GM18909 (cell line): Measurements from ENCODE around the gene SMIM44.
A peak's percentile ranks its signal among the peaks of the same experiment; 100 is the strongest.
"Not testable (repeated sequence)": the region's sequence is repeated elsewhere in the genome, so short reads cannot be mapped to it uniquely, and the experiment has no call there.

Experiments
- ATAC-seq: cut with Tn5 transposase; IDR thresholded peaks from one replicate; pipeline ENCODE4 v1.9.1; 2021; ENCODE audit warnings: mild to moderate bottlenecking; ENCODE audit not compliant: unreplicated experiment, poor library complexity

The SMIM44 gene

DNA sequence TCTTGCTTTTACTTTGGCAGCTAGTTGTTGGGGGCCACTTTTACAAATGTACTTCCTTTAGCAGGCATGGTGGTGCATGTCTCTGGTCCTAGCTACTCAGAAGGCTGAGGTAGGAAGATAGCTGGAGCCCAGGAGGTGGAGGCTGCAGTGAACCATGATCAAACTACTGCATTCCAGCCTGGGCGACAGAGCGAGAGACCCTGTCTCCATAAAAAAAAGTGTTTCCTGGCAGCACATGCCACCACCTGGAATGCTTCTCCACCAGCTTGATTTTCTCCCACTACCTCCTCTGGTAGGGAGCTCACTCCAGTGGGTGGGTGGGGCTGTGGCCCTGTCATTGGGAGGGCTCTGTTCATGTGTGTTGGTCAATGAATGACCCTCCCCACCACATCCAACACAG is 35.4 kb upstream of the SMIM44 start:
- no peak for ATAC-seq

- ATAC-seq, result no peak
Measured at GRCh38 chr19:3518255-3518654, 35.0 kb upstream of the SMIM44 start.

GRCh38 chr19:3517638-3518037 is 34.4 kb upstream of the SMIM44 start:
- no peak for ATAC-seq

DNA sequence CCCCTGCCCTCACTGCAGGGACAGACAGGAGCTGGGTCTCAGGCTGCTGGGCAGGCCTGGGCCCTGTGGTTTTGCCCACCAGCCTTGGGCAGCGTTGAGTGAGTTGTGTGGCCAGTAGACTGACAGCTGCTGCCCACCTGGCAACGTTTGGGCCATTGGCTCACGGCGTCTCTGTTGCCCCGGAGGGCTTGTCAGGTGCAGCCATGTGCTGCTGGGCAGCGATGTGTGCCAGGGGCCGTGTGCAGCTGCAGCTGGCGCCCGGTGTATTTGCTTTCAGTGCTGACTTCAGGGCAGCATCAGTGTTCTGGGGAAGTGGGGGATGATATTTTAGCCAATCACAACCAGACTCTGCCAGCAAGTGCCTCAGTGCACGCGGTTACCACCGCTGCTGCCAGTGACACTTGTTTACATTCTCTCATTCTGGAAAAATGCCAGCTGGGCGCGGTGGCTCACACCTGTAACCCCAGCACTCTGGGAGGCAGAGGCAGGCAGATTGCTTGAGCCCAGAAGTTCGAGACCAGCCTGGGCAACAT is 33.5 kb upstream of the SMIM44 start:
- no peak for ATAC-seq

- ATAC-seq, result no peak
Measured at GRCh38 chr19:3515891-3516422, 32.7 kb upstream of the SMIM44 start.

- no peak for ATAC-seq
Measured at GRCh38 chr19:3514930-3515329, 31.7 kb upstream of the SMIM44 start.

DNA sequence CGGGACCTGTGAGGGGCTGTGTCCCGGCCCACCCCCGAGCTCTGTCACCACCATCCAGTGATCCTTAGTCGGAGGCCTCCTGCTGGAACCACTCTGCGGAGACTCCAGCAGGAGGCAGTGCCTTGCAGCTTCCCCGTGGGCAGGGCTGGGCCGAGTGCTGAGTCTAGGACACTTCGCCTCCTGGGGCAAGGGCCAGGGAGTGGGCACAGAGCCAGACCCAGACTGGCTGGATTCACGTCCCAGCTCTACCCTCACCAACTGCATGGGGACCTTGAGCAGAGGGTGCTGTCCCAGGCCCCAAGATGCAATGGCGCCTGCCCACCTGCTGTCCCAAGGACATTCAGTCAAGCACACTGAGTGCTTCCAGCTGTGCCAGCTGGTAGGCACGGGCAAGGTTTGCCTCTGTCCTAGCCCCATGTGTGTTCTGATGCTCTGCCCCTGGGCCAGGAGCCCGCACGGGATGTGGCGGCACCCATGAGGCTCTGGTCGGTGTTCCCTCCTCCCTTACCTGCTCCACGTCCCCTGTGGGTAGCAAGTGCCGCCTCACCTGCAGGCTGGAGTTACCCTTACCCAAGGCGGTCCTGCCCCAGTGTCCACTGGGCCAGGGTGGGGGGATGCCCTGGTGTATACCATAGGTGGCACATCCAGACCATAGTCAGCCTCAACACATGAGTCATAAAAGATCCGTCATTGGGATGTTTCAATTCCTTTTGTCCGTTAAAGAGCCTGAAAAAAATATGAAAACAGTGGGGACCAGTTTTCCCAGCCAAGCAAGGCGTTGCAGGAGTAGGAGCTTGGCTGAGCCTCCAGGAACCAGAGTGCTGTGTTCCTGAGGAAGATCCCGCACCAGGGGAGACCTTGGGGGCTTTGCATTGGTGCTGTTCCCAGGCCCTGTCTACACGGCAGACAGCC is 30.2 kb upstream of the SMIM44 start:
- no peak for ATAC-seq

DNA sequence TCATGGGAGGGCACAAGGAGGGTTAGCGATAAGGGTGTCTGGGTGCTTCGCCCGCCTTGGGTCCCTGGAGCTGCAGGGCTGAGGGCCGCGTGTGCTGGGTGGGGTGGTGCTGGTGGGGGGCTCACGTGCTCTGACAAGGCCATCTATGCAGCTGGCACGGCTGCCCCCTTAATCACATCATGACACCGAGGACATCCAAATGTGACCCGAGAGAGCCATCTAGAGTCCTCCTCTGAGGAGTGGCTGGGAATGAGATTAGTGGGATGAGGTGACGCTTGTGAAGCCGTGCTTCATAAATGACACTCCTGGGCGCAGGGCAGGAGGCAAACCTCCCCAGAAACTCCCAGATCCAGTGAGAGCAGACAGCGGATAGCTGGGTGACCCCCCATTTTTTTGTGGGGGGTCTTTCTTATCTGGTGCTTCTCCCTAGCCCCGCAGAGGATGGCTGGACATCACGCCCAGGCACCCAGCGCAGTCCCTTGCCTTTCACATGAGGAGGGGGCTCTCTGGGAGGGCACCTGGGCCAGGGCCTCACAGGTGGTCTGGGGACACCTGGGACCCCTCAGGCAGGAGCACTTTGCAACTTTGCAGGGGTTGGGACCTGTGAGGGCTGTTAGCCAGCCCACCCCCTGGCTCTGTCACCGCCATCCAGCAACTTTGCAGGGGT is 29.5 kb upstream of the SMIM44 start:
- no peak for ATAC-seq

DNA sequence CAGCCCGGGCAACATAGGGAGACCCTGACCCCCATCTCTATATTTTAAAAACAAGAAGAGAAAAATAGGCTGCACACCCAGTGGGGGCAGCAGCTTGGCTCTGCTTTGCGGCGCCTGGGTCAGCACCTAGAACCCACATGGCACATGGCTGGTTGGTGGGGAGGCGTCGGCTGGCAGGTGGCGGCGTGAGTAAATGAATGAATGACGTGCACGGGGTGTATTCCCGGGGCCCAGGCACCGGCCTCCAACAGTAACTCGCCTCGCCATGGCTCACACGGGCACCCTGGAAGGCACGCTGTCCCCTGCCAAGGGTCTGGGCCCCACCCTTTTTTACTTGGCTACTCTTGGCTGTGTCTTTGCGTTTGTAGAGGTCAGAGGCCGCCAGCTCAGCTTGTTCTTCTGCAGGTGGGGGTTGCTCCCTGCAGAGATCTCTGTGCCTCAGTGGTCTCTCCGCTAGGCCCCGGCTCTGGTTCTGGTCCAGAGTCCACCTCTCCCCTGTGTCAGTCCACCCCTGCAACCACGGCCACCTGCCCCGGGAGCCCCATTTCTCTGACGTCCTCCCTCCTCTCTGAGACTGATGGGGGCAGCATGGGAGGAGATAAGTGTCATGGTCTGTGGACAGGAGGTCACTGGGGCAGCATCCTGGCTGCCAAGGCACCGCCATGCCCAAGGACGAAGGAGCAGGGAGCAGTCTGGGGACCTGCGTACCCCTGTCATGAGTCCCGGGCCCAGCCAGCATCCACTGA is 28.4 kb upstream of the SMIM44 start:
- no peak for ATAC-seq

- ATAC-seq, result no peak
Measured at GRCh38 chr19:3510727-3511126, 27.5 kb upstream of the SMIM44 start.

- no peak for ATAC-seq
Measured at GRCh38 chr19:3509566-3509989, 26.3 kb upstream of the SMIM44 start.

DNA sequence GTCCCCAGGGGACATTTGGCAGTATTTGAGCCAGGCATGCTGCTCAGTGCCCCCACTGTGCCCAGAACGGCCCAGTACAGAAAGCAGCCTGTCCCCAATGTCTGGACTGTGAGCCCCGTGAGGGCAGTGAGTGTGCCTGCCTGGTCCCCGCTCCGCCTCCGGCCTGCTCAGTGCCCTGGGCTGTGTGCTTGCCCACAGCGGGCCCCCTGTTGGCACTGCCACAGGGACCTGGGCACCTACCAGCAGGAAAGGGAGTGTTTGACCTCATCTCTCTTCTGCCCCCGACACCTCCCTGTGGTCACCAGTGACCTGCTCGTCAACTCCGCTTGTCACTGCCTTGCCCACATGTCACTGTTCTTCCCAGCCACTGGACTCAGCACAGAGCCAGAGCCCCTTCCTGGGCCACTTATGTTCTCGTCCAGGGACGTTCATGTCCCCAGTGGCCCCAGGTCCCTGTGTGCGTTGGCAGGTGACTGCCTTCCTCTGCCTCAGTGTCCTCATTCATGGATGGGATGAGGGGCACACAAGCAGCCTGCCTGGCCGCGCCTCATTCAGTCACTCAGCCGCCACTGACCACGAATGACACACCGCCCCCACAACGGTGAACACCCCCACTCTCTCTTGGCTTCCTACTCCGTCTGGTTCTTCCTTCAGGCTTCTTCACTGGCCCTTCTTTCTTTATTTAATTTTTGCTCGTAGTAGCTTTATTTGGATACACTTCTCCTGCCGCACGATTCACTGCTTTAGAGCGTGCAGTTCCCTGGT is 25.7 kb upstream of the SMIM44 start:
- ATAC-seq, result no peak

GRCh38 chr19:3508121-3508661 is 24.9 kb upstream of the SMIM44 start:
- ATAC-seq, result not testable (repeated sequence)

GRCh38 chr19:3507371-3508120 is 24.3 kb upstream of the SMIM44 start:
- ATAC-seq, result no peak

DNA sequence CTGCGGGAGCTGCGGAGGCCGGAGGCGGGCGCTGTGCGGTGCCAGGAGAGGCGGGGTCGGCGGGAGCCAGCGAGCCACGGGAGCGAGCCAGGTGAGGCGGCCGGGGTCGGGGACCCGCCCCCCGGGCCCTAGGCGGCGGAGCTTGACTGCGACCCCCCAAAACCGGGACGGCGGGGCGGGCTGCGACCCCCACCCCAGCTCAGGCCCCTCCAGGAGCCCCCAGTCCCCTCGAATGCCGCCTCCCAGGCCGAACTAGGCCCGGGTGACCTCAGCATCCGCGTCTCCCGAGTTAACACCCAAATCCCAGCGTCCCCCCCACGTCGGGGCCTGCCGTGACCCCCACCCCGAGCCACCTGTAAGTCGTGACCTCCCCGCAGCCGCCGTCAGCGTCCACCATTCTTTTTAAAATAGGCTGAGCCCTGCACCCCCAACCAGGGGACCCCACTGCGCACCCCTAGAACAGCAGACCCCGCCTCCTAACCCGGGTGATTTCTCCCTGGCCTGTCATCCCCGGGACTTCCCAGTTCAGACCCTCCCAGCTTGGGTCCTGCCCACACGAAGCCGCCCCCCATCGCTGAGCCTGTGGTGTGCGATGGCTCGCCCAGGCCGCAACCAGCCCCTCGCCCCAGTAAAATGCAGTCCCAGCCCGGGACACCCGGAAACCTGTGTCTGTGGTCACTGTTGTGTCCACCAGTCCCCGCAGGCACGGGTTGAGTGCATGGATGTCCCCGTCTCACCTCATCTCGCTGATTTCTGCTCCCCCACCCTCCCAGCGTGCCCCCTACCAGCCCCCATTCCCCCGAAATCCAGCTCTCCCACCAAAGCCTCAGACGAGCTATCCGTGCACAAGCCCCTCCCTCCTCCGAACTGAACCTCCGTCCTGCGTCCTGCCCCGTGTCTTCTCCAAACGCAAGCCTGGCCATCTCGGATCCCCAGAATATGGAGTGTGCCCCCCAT is 23.4 kb upstream of the SMIM44 start:
- peak; percentile 22 for ATAC-seq

- peak; percentile 85 for ATAC-seq
Measured at GRCh38 chr19:3505598-3506383, 22.6 kb upstream of the SMIM44 start, which contains the start of gene FZR1. FZR1 (plus strand) TSS chr19:3506311; CDS start chr19:3522990, 16,679 bp downstream.

- no peak for ATAC-seq
Measured at GRCh38 chr19:3504735-3505134, 21.5 kb upstream of the SMIM44 start.
